ENCODE data around the gene LYZL6.

Gene LYZL6

GRCh38 chr17:35895636-35896587 lies 47.6 kb downstream of the LYZL6 start:
- no peak for TF ChIP-seq CTCF (IDR thresholded peaks at IDR 0.05; ENCODE audit: control insufficient read depth, extremely low read depth, insufficient read depth)
- no peak for DNase-seq (ENCODE audit: low read depth)
- no peak overlapping the region for H3K4me3 ChIP-seq (ENCODE audit: low read depth, low read length)

GRCh38 chr17:35894206-35894605 lies 49.3 kb downstream of the LYZL6 start:
- no peak overlapping the region for H3K4me3 ChIP-seq (ENCODE audit: low read depth, low read length)
- no peak for DNase-seq (ENCODE audit: low read depth)
- no peak for TF ChIP-seq CTCF (IDR thresholded peaks at IDR 0.05; ENCODE audit: control insufficient read depth, extremely low read depth, insufficient read depth)

- no peak overlapping the region for H3K4me3 ChIP-seq (ENCODE audit: low read depth, low read length)
- no peak for TF ChIP-seq CTCF (IDR thresholded peaks at IDR 0.05; ENCODE audit: control insufficient read depth, extremely low read depth, insufficient read depth)
- no peak for DNase-seq (ENCODE audit: low read depth)
These were observed 49.8 kb downstream of the LYZL6 start for GRCh38 chr17:35893751-35894150.

- DNase-seq (ENCODE audit: low read depth): no peak
- no peak for TF ChIP-seq CTCF (IDR thresholded peaks at IDR 0.05; ENCODE audit: control insufficient read depth, extremely low read depth, insufficient read depth)
- H3K4me3 ChIP-seq (ENCODE audit: low read depth, low read length): no peak overlapping the region
These were observed 51.1 kb downstream of the LYZL6 start for GRCh38 chr17:35892091-35893035.

- no peak overlapping the region for H3K4me3 ChIP-seq (ENCODE audit: low read depth, low read length)
- no peak for DNase-seq (ENCODE audit: low read depth)
- TF ChIP-seq CTCF (IDR thresholded peaks at IDR 0.05; ENCODE audit: control insufficient read depth, extremely low read depth, insufficient read depth): no peak
These were observed 52.2 kb downstream of the LYZL6 start for GRCh38 chr17:35891269-35891668.

- no peak overlapping the region for H3K4me3 ChIP-seq (ENCODE audit: low read depth, low read length)
- TF ChIP-seq CTCF (IDR thresholded peaks at IDR 0.05; ENCODE audit: control insufficient read depth, extremely low read depth, insufficient read depth): no peak
- no peak for DNase-seq (ENCODE audit: low read depth)
These were observed 52.7 kb downstream of the LYZL6 start for GRCh38 chr17:35890774-35891155.

Measured in LNCaP clone FGC (cell line).